NB4 (cell line): Measurements from ENCODE around the gene RPS10.

Source experiments
- MAX ChIP-seq: IDR thresholded peaks from 2 replicates; pipeline ENCODE4 v1.6.1; 2011; ENCODE audit warnings: low read depth, low read length
- MYC ChIP-seq: IDR thresholded peaks from 2 replicates; pipeline ENCODE4 v1.6.1; 2011; ENCODE audit warnings: low read depth, low read length
- POLR2A ChIP-seq: IDR thresholded peaks from 2 replicates; pipeline ENCODE4 v1.6.1; 2011; ENCODE audit warnings: mild to moderate bottlenecking; ENCODE audit not compliant: insufficient read length; ENCODE audit errors: extremely low read depth
- TF ChIP-seq, protein P1 (sequence below): IDR thresholded peaks from one replicate; pipeline ENCODE4 v1.5.1; 2012; ENCODE audit warnings: low read depth, low read length

- TF ChIP-seq, protein P1, sequence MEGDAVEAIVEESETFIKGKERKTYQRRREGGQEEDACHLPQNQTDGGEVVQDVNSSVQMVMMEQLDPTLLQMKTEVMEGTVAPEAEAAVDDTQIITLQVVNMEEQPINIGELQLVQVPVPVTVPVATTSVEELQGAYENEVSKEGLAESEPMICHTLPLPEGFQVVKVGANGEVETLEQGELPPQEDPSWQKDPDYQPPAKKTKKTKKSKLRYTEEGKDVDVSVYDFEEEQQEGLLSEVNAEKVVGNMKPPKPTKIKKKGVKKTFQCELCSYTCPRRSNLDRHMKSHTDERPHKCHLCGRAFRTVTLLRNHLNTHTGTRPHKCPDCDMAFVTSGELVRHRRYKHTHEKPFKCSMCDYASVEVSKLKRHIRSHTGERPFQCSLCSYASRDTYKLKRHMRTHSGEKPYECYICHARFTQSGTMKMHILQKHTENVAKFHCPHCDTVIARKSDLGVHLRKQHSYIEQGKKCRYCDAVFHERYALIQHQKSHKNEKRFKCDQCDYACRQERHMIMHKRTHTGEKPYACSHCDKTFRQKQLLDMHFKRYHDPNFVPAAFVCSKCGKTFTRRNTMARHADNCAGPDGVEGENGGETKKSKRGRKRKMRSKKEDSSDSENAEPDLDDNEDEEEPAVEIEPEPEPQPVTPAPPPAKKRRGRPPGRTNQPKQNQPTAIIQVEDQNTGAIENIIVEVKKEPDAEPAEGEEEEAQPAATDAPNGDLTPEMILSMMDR = no peak
- no peak for TF ChIP-seq POLR2A
- TF ChIP-seq MYC = no peak
- TF ChIP-seq MAX = no peak
Observed at GRCh38 chr6:34423254-34423653, 2.6 kb downstream of the RPS10 start.
